ENCODE data around the gene PER1. TPM values are rescaled to one million over a fixed set of nuclear protein-coding genes. Genes with fewer than 3 reads are reported as not detected.

The PER1 gene
- total and polyA plus RNA-seq, 2 of the 8 experiments (the other 6 are each of a cell fraction or from before 2014, with no cell fraction given), result 9.6 to 38.0 TPM

- TF ChIP-seq CTCF (IDR thresholded peaks at IDR 0.05; ENCODE audit: control extremely low read depth in 1 of 3, insufficient read depth in 1 of 3, low read depth in 1 of 3, low read length in 3 of 3) (no peak), CBX5 (IDR thresholded peaks at IDR 0.05; ENCODE audit: low read depth, low read length) (no peak)
Observed at GRCh38 chr17:8110456-8110804, 41.8 kb downstream of the PER1 start (continued).

Data from H1 (cell line).